ENCODE results near the gene DOCK1. TPM values are rescaled to one million over a fixed set of nuclear protein-coding genes. Genes with fewer than 3 reads are reported as not detected.
A peak's percentile ranks its signal among the peaks of the same experiment; 100 is the strongest.

Gene DOCK1
- total RNA-seq, 2 donors from 2014 or later = 72.4 to 89.3 TPM

DNA sequence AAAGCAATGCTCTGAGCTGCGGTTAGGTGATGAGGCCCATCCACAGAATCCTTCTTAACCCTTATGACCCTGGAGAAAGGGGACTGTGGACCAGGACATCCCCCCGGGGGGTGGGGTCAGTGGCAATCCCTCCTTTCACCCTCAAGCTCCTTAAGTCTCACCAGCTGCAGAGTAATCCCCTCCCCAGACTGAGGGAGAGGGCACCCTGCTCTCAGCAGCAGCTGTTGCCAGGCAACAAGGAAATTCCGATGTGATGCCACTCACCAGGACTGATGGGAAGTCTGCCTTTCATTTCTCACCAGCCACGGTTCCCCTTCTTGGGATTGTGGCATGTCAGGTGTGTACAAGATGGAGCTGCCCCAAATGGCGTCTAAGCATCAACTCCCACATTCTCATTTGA lies 129.6 kb downstream of the DOCK1 start:
- H3K4me3 ChIP-seq (ENCODE audit: low read length) = no peak overlapping the region

DNA sequence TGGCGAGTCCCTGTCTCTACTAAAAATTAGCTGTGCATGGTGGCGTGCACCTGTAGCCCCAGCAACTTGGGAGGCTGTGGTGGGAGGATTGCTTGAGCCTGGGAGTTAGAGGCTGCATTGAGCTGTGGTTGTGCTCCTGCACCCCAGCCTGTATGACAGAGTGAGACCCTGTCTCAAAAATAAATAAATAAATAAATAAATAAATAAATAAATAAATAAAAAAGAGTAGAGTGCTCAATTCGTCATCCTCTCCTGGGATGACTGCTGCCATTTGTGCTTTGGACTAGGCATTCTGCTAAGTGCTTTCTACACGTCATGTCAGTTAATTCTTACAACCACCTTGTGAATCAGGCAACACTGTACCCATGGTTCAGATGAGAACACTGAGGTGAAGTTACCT lies 130.6 kb downstream of the DOCK1 start:
- H3K4me1 Mint-ChIP-seq = no peaks in the 10 kb centered on the region
- no peaks in the 10 kb centered on the region for H3K9me3 Mint-ChIP-seq
- 91 to 94% methylated on average over 4 of the region's 4 CpGs for WGBS, 2 experiments (ENCODE audit: insufficient coverage in 1 of 2, insufficient read length in 1 of 2)
- Histone ChIP-seq H3K4me3 (ENCODE audit: low read length) (no peak overlapping the region), H3K36me3 (ENCODE audit: control insufficient read depth, insufficient read depth, low read length) (peaks cover 67% of the 10 kb centered on the region), H3K4me1 (ENCODE audit: control insufficient read depth, insufficient read depth, low read length) (no peaks in the 10 kb centered on the region), H3K27me3 (ENCODE audit: control insufficient read depth, insufficient read depth, low read length, poor library complexity, severe bottlenecking) (no peaks in the 10 kb centered on the region), H3K27ac (ENCODE audit: low read depth, low read length) (no peak overlapping the region), H3K9me3 (ENCODE audit: control insufficient read depth, low read length) (no peaks in the 10 kb centered on the region), H3K9ac (ENCODE audit: extremely low read depth, low read length, poor library complexity, severe bottlenecking) (no peak overlapping the region)
- H3K27ac Mint-ChIP-seq = no peak overlapping the region
- H3K36me3 Mint-ChIP-seq (ENCODE audit: low read depth) = peaks cover 82% of the 10 kb centered on the region
- no peaks in the 10 kb centered on the region for H3K27me3 Mint-ChIP-seq (ENCODE audit: insufficient read depth)
- no peak for TF ChIP-seq CTCF (conservative IDR thresholded peaks at IDR 0.05)
- H3K4me3 Mint-ChIP-seq = no peak overlapping the region
- DNase-seq = peak; percentile 19

More for the DNA sequence above, 129.6 kb downstream of the DOCK1 start:
- Mint-ChIP-seq H3K27me3 (ENCODE audit: insufficient read depth) (no peaks in the 10 kb centered on the region), H3K36me3 (ENCODE audit: low read depth) (peaks cover 83% of the 10 kb centered on the region), H3K4me1 (no peaks in the 10 kb centered on the region), H3K4me3 (no peak overlapping the region), H3K9me3 (no peaks in the 10 kb centered on the region), H3K27ac (no peak overlapping the region)
- H3K9ac ChIP-seq (ENCODE audit: extremely low read depth, low read length, poor library complexity, severe bottlenecking) = no peak overlapping the region
- WGBS, 2 experiments (ENCODE audit: insufficient coverage in 1 of 2, insufficient read length in 1 of 2) = 90 to 91% methylated on average over 3 to 5 of the region's 5 CpGs
- H3K4me1 ChIP-seq (ENCODE audit: control insufficient read depth, insufficient read depth, low read length) = no peaks in the 10 kb centered on the region
- no peaks in the 10 kb centered on the region for H3K27me3 ChIP-seq (ENCODE audit: control insufficient read depth, insufficient read depth, low read length, poor library complexity, severe bottlenecking)
- H3K36me3 ChIP-seq (ENCODE audit: control insufficient read depth, insufficient read depth, low read length) = peaks cover 65% of the 10 kb centered on the region
- no peak overlapping the region for H3K27ac ChIP-seq (ENCODE audit: low read depth, low read length)
- DNase-seq = peak; percentile 33
- H3K9me3 ChIP-seq (ENCODE audit: control insufficient read depth, low read length) = no peaks in the 10 kb centered on the region
- no peak for TF ChIP-seq CTCF (conservative IDR thresholded peaks at IDR 0.05)

DNA sequence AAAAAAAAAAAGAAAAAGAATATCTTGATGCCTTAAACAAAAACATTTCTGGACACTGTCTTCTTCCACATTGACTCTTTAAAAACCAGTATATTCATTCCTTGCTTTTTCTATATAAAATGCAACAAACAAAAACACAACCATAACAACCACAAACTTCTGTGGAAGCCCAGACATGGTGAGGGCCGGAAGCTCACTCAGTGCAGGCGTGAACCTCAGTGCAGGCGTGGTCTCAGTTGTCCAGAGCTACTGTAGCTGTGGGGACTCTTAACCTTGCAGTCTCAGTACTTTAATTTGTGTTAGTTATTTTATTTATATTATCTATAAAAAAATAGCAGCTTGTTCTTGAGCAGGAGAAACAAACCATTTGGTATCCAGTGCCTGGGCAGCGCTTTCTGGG lies 131.8 kb downstream of the DOCK1 start:
- no peaks in the 10 kb centered on the region for H3K9me3 ChIP-seq (ENCODE audit: control insufficient read depth, low read length)
- Mint-ChIP-seq H3K9me3 (no peaks in the 10 kb centered on the region), H3K27me3 (ENCODE audit: insufficient read depth) (no peaks in the 10 kb centered on the region), H3K4me1 (no peaks in the 10 kb centered on the region), H3K27ac (no peak overlapping the region), H3K4me3 (no peak overlapping the region), H3K36me3 (ENCODE audit: low read depth) (peaks cover 81% of the 10 kb centered on the region)
- H3K4me1 ChIP-seq (ENCODE audit: control insufficient read depth, insufficient read depth, low read length) = no peaks in the 10 kb centered on the region
- no peak for TF ChIP-seq CTCF (conservative IDR thresholded peaks at IDR 0.05)
- no peak for DNase-seq
- WGBS, 2 experiments (ENCODE audit: insufficient coverage in 1 of 2, insufficient read length in 1 of 2) = 96% methylated on average over 4 of the region's 4 CpGs; no CpG with 5 or more reads in 1 of the 2 experiments
- no peak overlapping the region for H3K4me3 ChIP-seq (ENCODE audit: low read length)
- H3K9ac ChIP-seq (ENCODE audit: extremely low read depth, low read length, poor library complexity, severe bottlenecking) = no peak overlapping the region
- H3K27ac ChIP-seq (ENCODE audit: low read depth, low read length) = no peak overlapping the region
- peaks cover 67% of the 10 kb centered on the region for H3K36me3 ChIP-seq (ENCODE audit: control insufficient read depth, insufficient read depth, low read length)
- no peaks in the 10 kb centered on the region for H3K27me3 ChIP-seq (ENCODE audit: control insufficient read depth, insufficient read depth, low read length, poor library complexity, severe bottlenecking)

Measured in endodermal cell (in vitro differentiated cells).